Measurements from ENCODE around the gene TFF1.

- TF ChIP-seq, protein P1, sequence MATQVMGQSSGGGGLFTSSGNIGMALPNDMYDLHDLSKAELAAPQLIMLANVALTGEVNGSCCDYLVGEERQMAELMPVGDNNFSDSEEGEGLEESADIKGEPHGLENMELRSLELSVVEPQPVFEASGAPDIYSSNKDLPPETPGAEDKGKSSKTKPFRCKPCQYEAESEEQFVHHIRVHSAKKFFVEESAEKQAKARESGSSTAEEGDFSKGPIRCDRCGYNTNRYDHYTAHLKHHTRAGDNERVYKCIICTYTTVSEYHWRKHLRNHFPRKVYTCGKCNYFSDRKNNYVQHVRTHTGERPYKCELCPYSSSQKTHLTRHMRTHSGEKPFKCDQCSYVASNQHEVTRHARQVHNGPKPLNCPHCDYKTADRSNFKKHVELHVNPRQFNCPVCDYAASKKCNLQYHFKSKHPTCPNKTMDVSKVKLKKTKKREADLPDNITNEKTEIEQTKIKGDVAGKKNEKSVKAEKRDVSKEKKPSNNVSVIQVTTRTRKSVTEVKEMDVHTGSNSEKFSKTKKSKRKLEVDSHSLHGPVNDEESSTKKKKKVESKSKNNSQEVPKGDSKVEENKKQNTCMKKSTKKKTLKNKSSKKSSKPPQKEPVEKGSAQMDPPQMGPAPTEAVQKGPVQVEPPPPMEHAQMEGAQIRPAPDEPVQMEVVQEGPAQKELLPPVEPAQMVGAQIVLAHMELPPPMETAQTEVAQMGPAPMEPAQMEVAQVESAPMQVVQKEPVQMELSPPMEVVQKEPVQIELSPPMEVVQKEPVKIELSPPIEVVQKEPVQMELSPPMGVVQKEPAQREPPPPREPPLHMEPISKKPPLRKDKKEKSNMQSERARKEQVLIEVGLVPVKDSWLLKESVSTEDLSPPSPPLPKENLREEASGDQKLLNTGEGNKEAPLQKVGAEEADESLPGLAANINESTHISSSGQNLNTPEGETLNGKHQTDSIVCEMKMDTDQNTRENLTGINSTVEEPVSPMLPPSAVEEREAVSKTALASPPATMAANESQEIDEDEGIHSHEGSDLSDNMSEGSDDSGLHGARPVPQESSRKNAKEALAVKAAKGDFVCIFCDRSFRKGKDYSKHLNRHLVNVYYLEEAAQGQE (IDR thresholded peaks at IDR 0.05; ENCODE audit: insufficient read depth in 1 of 2, low read depth in 2 of 2, low read length in 2 of 2) = no peak
- no peak for TF ChIP-seq POLR2AphosphoS5 (IDR thresholded peaks at IDR 0.05; ENCODE audit: low read depth, low read length)
These were observed 37.4 kb upstream of the TFF1 start, which contains the start of gene UBASH3A for GRCh38 chr21:42403611-42404231.
